DMS153 treated with DMSO at 0.1 percent for 48 hours (cell line): Measurements from ENCODE around the gene SLFN11.
"Not testable (repeated sequence)": the region's sequence is repeated elsewhere in the genome, so short reads cannot be mapped to it uniquely, and the experiment has no call there.

Experiments used
- DNase-seq: peaks from one replicate; lab custom pipeline; 2025; ENCODE audit not compliant: unreplicated experiment; lab: John Stamatoyannopoulos, UW

The SLFN11 gene

DNA sequence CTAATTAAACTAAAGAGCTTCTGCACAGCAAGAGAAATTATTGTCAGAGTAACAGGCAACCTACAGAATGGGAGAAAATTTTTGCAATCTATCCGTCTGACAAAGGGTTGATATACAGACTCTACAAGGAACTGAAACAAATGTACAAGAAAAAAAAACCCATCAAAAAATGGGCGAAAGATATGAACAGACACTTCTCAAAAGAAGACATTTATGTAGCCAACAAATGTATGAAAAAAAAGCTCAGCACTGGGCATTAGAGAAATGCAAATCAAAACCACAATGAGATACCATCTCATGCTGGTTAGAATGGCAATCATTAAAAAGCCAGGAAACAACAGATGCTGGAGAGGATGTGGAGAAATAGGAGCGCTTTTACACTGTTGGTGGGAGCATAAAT lies 64.1 kb downstream of the SLFN11 start:
- DNase-seq: not testable (repeated sequence)
